H9 (cell line): ENCODE results near the gene MORN5. TPM values are rescaled to one million over a fixed set of nuclear protein-coding genes. Genes with fewer than 3 reads are reported as not detected.

Experiments
- DNase-seq: peaks from one replicate; pipeline ENCODE4 v3.0.0-alpha.2; 2017
- H2AFZ ChIP-seq: one replicate; pipeline ENCODE4 v1.6.1; 2013; ENCODE audit warnings: mild to moderate bottlenecking, low read length, control low read depth, moderate library complexity
- H2AK5ac ChIP-seq: 2 replicates; pipeline ENCODE4 v1.6.1; 2013; ENCODE audit warnings: low read length, control low read depth, mixed read lengths; ENCODE audit not compliant: insufficient read length
- H2BK120ac ChIP-seq: one replicate; pipeline ENCODE4 v1.6.1; 2013; ENCODE audit warnings: low read depth, mild to moderate bottlenecking, low read length, control low read depth, inconsistent platforms; ENCODE audit not compliant: poor library complexity, severe bottlenecking
- H2BK12ac ChIP-seq: 2 replicates; pipeline ENCODE4 v1.6.1; 2013; ENCODE audit warnings: low read length, control low read depth, mixed read lengths, low read depth; ENCODE audit not compliant: insufficient read length
- H2BK15ac ChIP-seq: 2 replicates; pipeline ENCODE4 v1.6.1; 2013; ENCODE audit warnings: low read depth, low read length, control low read depth
- H2BK20ac ChIP-seq: one replicate; pipeline ENCODE4 v1.6.1; 2013; ENCODE audit warnings: low read depth, mild to moderate bottlenecking, low read length, control low read depth, inconsistent platforms; ENCODE audit not compliant: poor library complexity, severe bottlenecking
- H2BK5ac ChIP-seq: 2 replicates; pipeline ENCODE4 v1.6.1; 2013; ENCODE audit warnings: low read length, control low read depth, mixed read lengths; ENCODE audit not compliant: insufficient read length
- H3K14ac ChIP-seq: 2 replicates; pipeline ENCODE4 v1.6.1; 2013; ENCODE audit warnings: low read length, control low read depth; ENCODE audit not compliant: insufficient read depth
- H3K18ac ChIP-seq: 2 replicates; pipeline ENCODE4 v1.6.1; 2013; ENCODE audit warnings: low read depth, mild to moderate bottlenecking, mixed read lengths, low read length, control low read depth; ENCODE audit not compliant: insufficient read length
- H3K23ac ChIP-seq: 2 replicates; pipeline ENCODE4 v1.6.1; 2013; ENCODE audit warnings: low read length, control low read depth, mixed read lengths, low read depth; ENCODE audit not compliant: insufficient read length
- H3K23me2 ChIP-seq: 2 replicates; pipeline ENCODE4 v1.6.1; 2013; ENCODE audit warnings: low read depth, mild to moderate bottlenecking, mixed read lengths, low read length, control low read depth; ENCODE audit not compliant: insufficient read length, poor library complexity, severe bottlenecking
- H3K27ac ChIP-seq: 2 replicates; pipeline ENCODE4 v1.5.1; 2013; ENCODE audit warnings: low read length, control low read depth, mixed read lengths, low read depth; ENCODE audit not compliant: insufficient read length
- H3K27me3 ChIP-seq: 2 replicates; pipeline ENCODE4 v1.6.1; 2013; ENCODE audit warnings: low read length, control low read depth, inconsistent platforms; ENCODE audit not compliant: insufficient read depth
- H3K4ac ChIP-seq: 2 replicates; pipeline ENCODE4 v1.6.1; 2013; ENCODE audit warnings: low read depth, mild to moderate bottlenecking, control low read depth, inconsistent platforms, low read length, moderate library complexity
- H3K4me1 ChIP-seq: 2 replicates; pipeline ENCODE4 v1.6.1; 2013; ENCODE audit warnings: low read length, control low read depth, inconsistent platforms; ENCODE audit not compliant: insufficient read depth
- H3K4me2 ChIP-seq: 2 replicates; pipeline ENCODE4 v1.6.1; 2013; ENCODE audit warnings: low read length, control low read depth, mixed read lengths; ENCODE audit not compliant: insufficient read length, insufficient read depth
- H3K56ac ChIP-seq: 2 replicates; pipeline ENCODE4 v1.6.1; 2013; ENCODE audit warnings: low read depth, mild to moderate bottlenecking, mixed read lengths, low read length, control low read depth; ENCODE audit not compliant: insufficient read length
- H3K79me1 ChIP-seq: 2 replicates; pipeline ENCODE4 v1.6.1; 2013; ENCODE audit warnings: low read depth, mild to moderate bottlenecking, moderate library complexity, low read length, control low read depth, inconsistent platforms; ENCODE audit not compliant: insufficient read depth, poor library complexity, severe bottlenecking
- H3K79me2 ChIP-seq: 2 replicates; pipeline ENCODE4 v1.6.1; 2013; ENCODE audit warnings: low read length, control low read depth, inconsistent platforms; ENCODE audit not compliant: insufficient read depth
- H3K9ac ChIP-seq: 2 replicates; pipeline ENCODE4 v1.6.1; 2013; ENCODE audit warnings: low read length, control low read depth, mixed read lengths; ENCODE audit not compliant: insufficient read length; ENCODE audit errors: extremely low read depth
- H3K9me3 ChIP-seq: one replicate; pipeline ENCODE4 v1.6.1; 2013; ENCODE audit warnings: low read depth, low read length, inconsistent platforms; ENCODE audit not compliant: control insufficient read depth
- H3T11ph ChIP-seq: one replicate; pipeline ENCODE4 v1.6.1; 2013; ENCODE audit warnings: mild to moderate bottlenecking, low read length, control low read depth, inconsistent platforms
- H4K20me1 ChIP-seq: one replicate; pipeline ENCODE4 v1.6.1; 2013; ENCODE audit not compliant: control insufficient read depth, insufficient read length, insufficient read depth
- H4K5ac ChIP-seq: 2 replicates; pipeline ENCODE4 v1.6.1; 2013; ENCODE audit warnings: low read depth, mild to moderate bottlenecking, mixed read lengths, low read length, control low read depth; ENCODE audit not compliant: insufficient read length
- H4K8ac ChIP-seq: replicated peaks from 2 replicates; pipeline ENCODE4 v1.6.1; 2013; ENCODE audit warnings: low read length, control low read depth, mixed read lengths, low read depth; ENCODE audit not compliant: insufficient read length
- H4K91ac ChIP-seq: 2 replicates; pipeline ENCODE4 v1.6.1; 2013; ENCODE audit warnings: low read depth, mild to moderate bottlenecking, moderate library complexity, mixed read lengths, low read length, control low read depth; ENCODE audit not compliant: insufficient read length
- H3K27ac Mint-ChIP-seq, 3 experiments: 2 replicates in 2 of 3; 3 replicates in 1 of 3; pipeline ENCODE4 v1.8.0; 2020 to 2021; ENCODE audit warnings: mixed read lengths in 3 of 3, mild to moderate bottlenecking in 1 of 3, moderate library complexity in 1 of 3
- H3K27me3 Mint-ChIP-seq: 2 replicates; pipeline ENCODE4 v1.8.0; 2021; ENCODE audit warnings: low read depth, mild to moderate bottlenecking, moderate library complexity, mixed read lengths
- H3K36me3 Mint-ChIP-seq, 3 experiments: 2 replicates in 2 of 3; 3 replicates in 1 of 3; pipeline ENCODE4 v1.8.0; 2020 to 2021; ENCODE audit warnings: low read depth in 3 of 3, mixed read lengths in 3 of 3; ENCODE audit not compliant: insufficient read depth in 1 of 3
- H3K4me1 Mint-ChIP-seq, 2 experiments: 2 replicates each; pipeline ENCODE4 v1.8.0; 2020; ENCODE audit warnings: mixed read lengths in 2 of 2
- H3K4me3 Mint-ChIP-seq, 2 experiments: 2 replicates in 1 of 2; 3 replicates in 1 of 2; pipeline ENCODE4 v1.8.0; 2020 to 2021; ENCODE audit warnings: mild to moderate bottlenecking in 2 of 2, mixed read lengths in 2 of 2, moderate library complexity in 1 of 2
- H3K9me3 Mint-ChIP-seq, 2 experiments: 2 replicates in 1 of 2; 3 replicates in 1 of 2; pipeline ENCODE4 v1.8.0; 2020; ENCODE audit warnings: mild to moderate bottlenecking in 2 of 2, mixed read lengths in 2 of 2, moderate library complexity in 1 of 2
- WGBS: extraction: QIAGEN DNeasy Blood & Tissue Kit; methylation state at CpG from one replicate; pipeline ENCODE4 v1.1.7; 2013; ENCODE audit warnings: missing lambda C conversion rate, low lambda C conversion rate, mixed read lengths; ENCODE audit not compliant: insufficient read length; ENCODE audit errors: extremely low coverage; 5-methylcytosine and 5-hydroxymethylcytosine counted together
- total RNA-seq: library from RNA; stranded (reverse); gene quantifications from 2 replicates; pipeline ENCODE4 v1.2.1, GENCODE V29; 2021
- TF ChIP-seq, protein P1 (sequence below): fragments of 200-600 bp; sonication (generic); conservative IDR thresholded peaks from 3 replicates; pipeline ENCODE4 v1.8.0; 2021; ENCODE audit warnings: antibody characterized with exemption, mild to moderate bottlenecking

Gene MORN5
- total RNA-seq, 1 experiment from 2014 or later = not detected

- Histone ChIP-seq H3K79me2 (no peaks in the 10 kb centered on the region), H4K8ac (no peak overlapping the region), H2BK5ac (no peak overlapping the region), H3K27ac (no peak overlapping the region), H3K9ac (no peak overlapping the region), H3T11ph (no peak overlapping the region), H2BK12ac (no peak overlapping the region), H2BK20ac (no peak overlapping the region), H2AFZ (no peak overlapping the region), H3K18ac (no peak overlapping the region), H2BK120ac (no peak overlapping the region), H3K14ac (no peak overlapping the region), H3K4me2 (no peak overlapping the region), H4K5ac (no peak overlapping the region), H2BK15ac (no peak overlapping the region), H3K56ac (no peak overlapping the region), H4K20me1 (no peaks in the 10 kb centered on the region), H3K79me1 (no peaks in the 10 kb centered on the region), H3K23me2 (peaks cover 9% of the 10 kb centered on the region), H2AK5ac (no peak overlapping the region), H3K4ac (no peak overlapping the region), H3K27me3 (peaks cover 3% of the 10 kb centered on the region; the same call in 1 of the 2 replicates), H3K9me3 (no peaks in the 10 kb centered on the region), H3K23ac (no peak overlapping the region), H3K4me1 (peaks cover 6% of the 10 kb centered on the region; the same call in 1 of the 2 replicates), H4K91ac (no peak overlapping the region)
- no CpG with 5 or more reads among the region's 10 CpGs for WGBS
- TF ChIP-seq, protein P1, sequence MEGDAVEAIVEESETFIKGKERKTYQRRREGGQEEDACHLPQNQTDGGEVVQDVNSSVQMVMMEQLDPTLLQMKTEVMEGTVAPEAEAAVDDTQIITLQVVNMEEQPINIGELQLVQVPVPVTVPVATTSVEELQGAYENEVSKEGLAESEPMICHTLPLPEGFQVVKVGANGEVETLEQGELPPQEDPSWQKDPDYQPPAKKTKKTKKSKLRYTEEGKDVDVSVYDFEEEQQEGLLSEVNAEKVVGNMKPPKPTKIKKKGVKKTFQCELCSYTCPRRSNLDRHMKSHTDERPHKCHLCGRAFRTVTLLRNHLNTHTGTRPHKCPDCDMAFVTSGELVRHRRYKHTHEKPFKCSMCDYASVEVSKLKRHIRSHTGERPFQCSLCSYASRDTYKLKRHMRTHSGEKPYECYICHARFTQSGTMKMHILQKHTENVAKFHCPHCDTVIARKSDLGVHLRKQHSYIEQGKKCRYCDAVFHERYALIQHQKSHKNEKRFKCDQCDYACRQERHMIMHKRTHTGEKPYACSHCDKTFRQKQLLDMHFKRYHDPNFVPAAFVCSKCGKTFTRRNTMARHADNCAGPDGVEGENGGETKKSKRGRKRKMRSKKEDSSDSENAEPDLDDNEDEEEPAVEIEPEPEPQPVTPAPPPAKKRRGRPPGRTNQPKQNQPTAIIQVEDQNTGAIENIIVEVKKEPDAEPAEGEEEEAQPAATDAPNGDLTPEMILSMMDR = no peak
- no peaks in the 10 kb centered on the region for H3K9me3 Mint-ChIP-seq
- peaks cover 35 to 40% of the 10 kb centered on the region in 2 experiments for H3K4me1 Mint-ChIP-seq
- peak overlapping the region in 1 of 3 experiments; percentile 93; a peak in 1 of 7 replicates for H3K27ac Mint-ChIP-seq
- H3K4me3 Mint-ChIP-seq = peak overlapping the region; percentile 34 to 67; a peak in 4 of 5 replicates
- no peaks in the 10 kb centered on the region for H3K36me3 Mint-ChIP-seq
- peaks cover 56% of the 10 kb centered on the region for H3K27me3 Mint-ChIP-seq
- DNase-seq = no peak
Observed at GRCh38 chr9:122127396-122127798, 32.3 kb upstream of the MORN5 start.
